Measurements from ENCODE around the gene METAP2.

The METAP2 gene

GRCh38 chr12:95548056-95548538 is 74.1 kb downstream of the METAP2 start (continued):
- TF ChIP-seq ZNF48 (tag by site-specific recombination; IDR thresholded peaks at IDR 0.05) (no peak), ZNF621 (tag by site-specific recombination; IDR thresholded peaks at IDR 0.05) (no peak), ZNF274 (IDR thresholded peaks at IDR 0.05; ENCODE audit: low read length) (no peak), ZNF274 (tag by site-specific recombination; IDR thresholded peaks at IDR 0.05; ENCODE audit: borderline replicate concordance) (no peak), PRDM1 (tag by site-specific recombination; IDR thresholded peaks at IDR 0.05) (no peak), PRDM4 (tag by site-specific recombination; IDR thresholded peaks at IDR 0.05) (no peak), ZNF214 (tag by site-specific recombination; IDR thresholded peaks at IDR 0.05; ENCODE audit: borderline replicate concordance) (no peak), ZIC2 (tag by site-specific recombination; IDR thresholded peaks at IDR 0.05) (no peak; the same call in 1 of the 2 replicates), ZNF341 (tag by site-specific recombination; IDR thresholded peaks at IDR 0.05; ENCODE audit: low read depth) (0 out of 2 replicates have a peak, but pooled peaks have one; percentile 14), ZNF354C (tag by site-specific recombination; IDR thresholded peaks at IDR 0.05; ENCODE audit: borderline replicate concordance, low read depth) (no peak), ZNF148 (tag by site-specific recombination; IDR thresholded peaks at IDR 0.05; ENCODE audit: borderline replicate concordance) (no peak), ZNF792 (tag by site-specific recombination; IDR thresholded peaks at IDR 0.05) (no peak), ZNF121 (tag by site-specific recombination; IDR thresholded peaks at IDR 0.05) (no peak), ZNF362 (tag by site-specific recombination; IDR thresholded peaks at IDR 0.05) (no peak), ZNF449 (tag by site-specific recombination; IDR thresholded peaks at IDR 0.05) (0 out of 2 replicates have a peak, but pooled peaks have one; percentile 41), SP3 (tag by site-specific recombination; IDR thresholded peaks at IDR 0.05) (no peak; the same call in 1 of the 2 replicates), ZNF18 (tag by site-specific recombination; IDR thresholded peaks at IDR 0.05) (no peak), ZNF624 (tag by site-specific recombination; IDR thresholded peaks at IDR 0.05) (no peak), ZNF548 (tag by site-specific recombination; IDR thresholded peaks at IDR 0.05) (no peak), ZFP37 (tag by site-specific recombination; IDR thresholded peaks at IDR 0.05) (peak; percentile 36; the same call in 1 of the 2 replicates), ZNF791 (tag by site-specific recombination; IDR thresholded peaks at IDR 0.05) (no peak), ZNF114 (tag by site-specific recombination; IDR thresholded peaks at IDR 0.05) (no peak), ZNF175 (tag by site-specific recombination; IDR thresholded peaks at IDR 0.05) (no peak), ZNF610 (tag by site-specific recombination; IDR thresholded peaks at IDR 0.05; ENCODE audit: borderline replicate concordance) (0 out of 2 replicates have a peak, but pooled peaks have one; percentile 57), ZNF76 (tag by site-specific recombination; IDR thresholded peaks at IDR 0.05; ENCODE audit: borderline replicate concordance, low read depth) (peak; percentile 86), ZNF549 (tag by site-specific recombination; IDR thresholded peaks at IDR 0.05) (no peak), ZBTB10 (tag by site-specific recombination; IDR thresholded peaks at IDR 0.05) (0 out of 2 replicates have a peak, but pooled peaks have one; percentile 62), ZNF24 (tag by site-specific recombination; IDR thresholded peaks at IDR 0.05) (no peak), ZNF16 (tag by site-specific recombination; IDR thresholded peaks at IDR 0.05; ENCODE audit: low read depth) (no peak)

Measured in HEK293 (cell line).